GM21515 (cell line): ENCODE measurements around the gene PAFAH1B1.

Experiments used
- ATAC-seq: cut with Tn5 transposase; IDR thresholded peaks from one replicate; pipeline ENCODE4 v1.9.1; 2021; ENCODE audit not compliant: unreplicated experiment

Gene PAFAH1B1

GRCh38 chr17:2713881-2714280 is 120.4 kb downstream of the PAFAH1B1 start:
- ATAC-seq = no peak

GRCh38 chr17:2716649-2717048 is 123.2 kb downstream of the PAFAH1B1 start:
- no peak for ATAC-seq

GRCh38 chr17:2718150-2718938 is 124.9 kb downstream of the PAFAH1B1 start:
- ATAC-seq = no peak

- no peak for ATAC-seq
Measured at GRCh38 chr17:2719861-2720260, 126.4 kb downstream of the PAFAH1B1 start.

GRCh38 chr17:2721603-2722002 is 128.1 kb downstream of the PAFAH1B1 start:
- ATAC-seq = no peak

- ATAC-seq = no peak
Measured at GRCh38 chr17:2722611-2723010, 129.2 kb downstream of the PAFAH1B1 start.

GRCh38 chr17:2723505-2723996 is 130.1 kb downstream of the PAFAH1B1 start:
- ATAC-seq = no peak

- ATAC-seq = no peak
Measured at GRCh38 chr17:2723997-2724783, 130.7 kb downstream of the PAFAH1B1 start.

GRCh38 chr17:2724784-2725164 is 131.3 kb downstream of the PAFAH1B1 start:
- no peak for ATAC-seq

- no peak for ATAC-seq
Measured at GRCh38 chr17:2730764-2731353, 137.4 kb downstream of the PAFAH1B1 start.

GRCh38 chr17:2731807-2732206 is 138.4 kb downstream of the PAFAH1B1 start:
- no peak for ATAC-seq

GRCh38 chr17:2734939-2735338 is 141.5 kb downstream of the PAFAH1B1 start:
- ATAC-seq = no peak
